CD14-positive monocyte (primary cell): Measurements from ENCODE around the gene AIG1. TPM values are rescaled to one million over a fixed set of nuclear protein-coding genes. Genes with fewer than 3 reads are reported as not detected.

Source experiments
- DNase-seq, 3 donors: peaks; one replicate each; pipeline ENCODE4 v3.0.0-alpha.2; 2011 to 2022
- H2AFZ ChIP-seq: 2 replicates; pipeline ENCODE4 v1.6.0; 2012; ENCODE audit warnings: mild to moderate bottlenecking, low read depth, low read length, inconsistent platforms; ENCODE audit not compliant: insufficient read depth, poor library complexity, severe bottlenecking
- H3K27ac ChIP-seq, 2 donors: 1 replicate in 1 of 2; 2 replicates in 1 of 2; pipeline ENCODE4 v1.5.1; 2012 to 2013; ENCODE audit warnings: low read length in 2 of 2, control low read depth in 1 of 2, inconsistent platforms in 1 of 2, low read depth in 1 of 2, mild to moderate bottlenecking in 1 of 2
- H3K27me3 ChIP-seq, 2 donors: one replicate each; pipeline versions ENCODE4 v1.6.0 to v1.6.1; 2011 to 2013; ENCODE audit warnings: low read length in 2 of 2; ENCODE audit not compliant: control insufficient read depth in 2 of 2, insufficient read depth in 2 of 2
- H3K36me3 ChIP-seq, 2 donors: replicated peaks in 1 of 2; 1 replicate in 1 of 2; 2 replicates in 1 of 2; pipeline versions ENCODE4 v1.5.1 to v1.6.1; 2012 to 2013; ENCODE audit warnings: low read length in 2 of 2, control low read depth in 1 of 2, inconsistent platforms in 1 of 2, mild to moderate bottlenecking in 1 of 2; ENCODE audit not compliant: insufficient read depth in 2 of 2, control insufficient read depth in 1 of 2
- H3K4me1 ChIP-seq, 2 donors: 1 replicate in 1 of 2; 2 replicates in 1 of 2; pipeline versions ENCODE4 v1.5.1 to v1.6.1; 2012 to 2013; ENCODE audit warnings: low read length in 2 of 2, control low read depth in 1 of 2, inconsistent platforms in 1 of 2, mild to moderate bottlenecking in 1 of 2, moderate library complexity in 1 of 2; ENCODE audit not compliant: insufficient read depth in 2 of 2, control insufficient read depth in 1 of 2
- H3K4me2 ChIP-seq: replicated peaks from 2 replicates; pipeline ENCODE3; 2012; ENCODE audit warnings: low read length, moderate library complexity, mild to moderate bottlenecking; ENCODE audit not compliant: poor library complexity, severe bottlenecking; ENCODE audit errors: extremely low read depth
- H3K4me3 ChIP-seq, 3 experiments: fragments of 200-600 bp in 1 of 3; sonication (generic) in 1 of 3; replicated peaks in 1 of 3; 1 replicate in 2 of 3; 2 replicates in 1 of 3; pipeline ENCODE4 v1.5.1; 2011 to 2013; ENCODE audit warnings: low read length in 3 of 3, mild to moderate bottlenecking in 3 of 3, control low read depth in 2 of 3, low read depth in 2 of 3, inconsistent platforms in 1 of 3, moderate library complexity in 1 of 3
- H3K79me2 ChIP-seq: 2 replicates; pipeline ENCODE4 v1.6.0; 2012; ENCODE audit warnings: mild to moderate bottlenecking, control low read depth, inconsistent platforms, low read length, moderate library complexity; ENCODE audit not compliant: insufficient read depth
- H3K9ac ChIP-seq: 2 replicates; pipeline ENCODE4 v1.6.0; 2017; ENCODE audit warnings: low read length, mild to moderate bottlenecking; ENCODE audit not compliant: insufficient read depth, poor library complexity, severe bottlenecking
- H3K9me3 ChIP-seq, 2 donors: replicated peaks in 1 of 2; 1 replicate in 1 of 2; 2 replicates in 1 of 2; pipeline versions ENCODE4 v1.5.1 to v1.6.1; 2012 to 2013; ENCODE audit warnings: low read length in 2 of 2, control low read depth in 1 of 2; ENCODE audit not compliant: control insufficient read depth in 1 of 2, insufficient read depth in 1 of 2
- H4K20me1 ChIP-seq: 2 replicates; pipeline ENCODE4 v1.6.0; 2012; ENCODE audit warnings: mild to moderate bottlenecking, low read length, control low read depth, moderate library complexity; ENCODE audit not compliant: insufficient read depth
- H3K27ac Mint-ChIP-seq, 7 donors: one replicate each; pipeline ENCODE4 v1.8.0; 2020; ENCODE audit warnings: mild to moderate bottlenecking in 7 of 7, mixed read lengths in 7 of 7, moderate library complexity in 6 of 7, inconsistent platforms in 2 of 7
- H3K27me3 Mint-ChIP-seq, 3 donors: one replicate each; pipeline ENCODE4 v1.8.0; 2021 to 2022; ENCODE audit warnings: low read depth in 3 of 3, mild to moderate bottlenecking in 3 of 3, mixed read lengths in 3 of 3, moderate library complexity in 3 of 3, inconsistent platforms in 1 of 3
- H3K36me3 Mint-ChIP-seq, 2 donors: one replicate each; pipeline ENCODE4 v1.8.0; 2020; ENCODE audit warnings: mixed read lengths in 2 of 2, inconsistent platforms in 1 of 2, mild to moderate bottlenecking in 1 of 2
- H3K4me1 Mint-ChIP-seq: one replicate; pipeline ENCODE4 v1.8.0; 2020; ENCODE audit warnings: mild to moderate bottlenecking, mixed read lengths
- H3K4me3 Mint-ChIP-seq, 2 donors: one replicate each; pipeline ENCODE4 v1.8.0; 2020; ENCODE audit warnings: mild to moderate bottlenecking in 2 of 2, mixed read lengths in 2 of 2, moderate library complexity in 1 of 2
- H3K9me3 Mint-ChIP-seq, 7 donors: one replicate each; pipeline ENCODE4 v1.8.0; 2020 to 2022; ENCODE audit warnings: mixed read lengths in 7 of 7, mild to moderate bottlenecking in 6 of 7, moderate library complexity in 6 of 7, inconsistent platforms in 2 of 7
- CTCF ChIP-seq: fragments of 200-600 bp; IDR thresholded peaks from one replicate; pipeline ENCODE4 v1.8.0; 2022; ENCODE audit warnings: antibody characterized with exemption, mild to moderate bottlenecking
- WGBS: methylation state at CpG from one replicate; pipeline ENCODE4 v1.1.5; 2013; ENCODE audit warnings: missing lambda C conversion rate; ENCODE audit not compliant: insufficient coverage; 5-methylcytosine and 5-hydroxymethylcytosine counted together
- intact Hi-C, 2 donors: fragments of 100-400 bp; cut with micrococcal nuclease; formaldehyde crosslinking; loops; one replicate each; pipeline versions ENCODE4 v1.15.0 to v1.15.1; 2023
- polyA plus RNA-seq, 3 donors: library from polyadenylated mRNA; depleted of rRNA in 1 of 3; unstranded in 2 of 3; stranded (reverse) in 1 of 3; fragments of 300-500 nt in 2 of 3; fragments of >200 nt in 1 of 3; fragmentation: Illumina TruSeq in 2 of 3; gene quantifications; 1 replicate in 2 of 3; 2 replicates in 1 of 3; pipeline ENCODE4 v1.2.3, GENCODE V29; 2012 to 2021

Gene AIG1
- polyA plus RNA-seq, 3 donors = 6.7 to 7.6 (median 6.8) TPM

- intact Hi-C loops = no loop called here
- Mint-ChIP-seq H3K4me3 (no peak overlapping the region), H3K36me3 (no peaks in the 10 kb centered on the region), H3K9me3 (peaks cover 0 to 12% (median 3%) of the 10 kb centered on the region in 7 donors), H3K4me1 (no peaks in the 10 kb centered on the region), H3K27me3 (peaks cover 0 to 3% (median 2%) of the 10 kb centered on the region in 3 donors), H3K27ac (no peak overlapping the region)
- Histone ChIP-seq H3K9ac (no peak overlapping the region), H3K4me3 (no peak overlapping the region), H3K9me3 (peaks cover 0 to 6% of the 10 kb centered on the region in 2 donors), H3K4me1 (no peaks in the 10 kb centered on the region), H3K36me3 (no peaks in the 10 kb centered on the region), H3K27ac (no peak overlapping the region), H3K27me3 (no peaks in the 10 kb centered on the region), H3K79me2 (no peaks in the 10 kb centered on the region), H2AFZ (no peak overlapping the region), H3K4me2 (no peak overlapping the region), H4K20me1 (no peaks in the 10 kb centered on the region)
- no peak for TF ChIP-seq CTCF
- DNase-seq = no peak
- 100% methylated on average over 3 of the region's 7 CpGs for WGBS
Measured at GRCh38 chr6:143333749-143334520, 273.2 kb downstream of the AIG1 start.

- Histone ChIP-seq H3K9ac (no peak overlapping the region), H3K4me3 (no peak overlapping the region), H3K36me3 (no peaks in the 10 kb centered on the region), H3K4me1 (no peaks in the 10 kb centered on the region), H4K20me1 (no peaks in the 10 kb centered on the region), H3K9me3 (peaks cover 0 to 6% of the 10 kb centered on the region in 2 donors), H3K27me3 (no peaks in the 10 kb centered on the region), H2AFZ (no peak overlapping the region), H3K27ac (no peak overlapping the region), H3K79me2 (no peaks in the 10 kb centered on the region), H3K4me2 (no peak overlapping the region)
- DNase-seq = no peak
- Mint-ChIP-seq H3K4me3 (no peak overlapping the region), H3K9me3 (peaks cover 0 to 12% (median 3%) of the 10 kb centered on the region in 7 donors), H3K36me3 (no peaks in the 10 kb centered on the region), H3K27me3 (peaks cover 0 to 3% (median 2%) of the 10 kb centered on the region in 3 donors), H3K4me1 (no peaks in the 10 kb centered on the region), H3K27ac (no peak overlapping the region)
- TF ChIP-seq CTCF = no peak
- no CpG with 5 or more reads among the region's 2 CpGs for WGBS
- intact Hi-C loops = no loop called here
Measured at GRCh38 chr6:143335865-143336264, 275.2 kb downstream of the AIG1 start.
